ENCODE results near the gene AKAP14.
"Not testable (repeated sequence)": the region's sequence is repeated elsewhere in the genome, so short reads cannot be mapped to it uniquely, and the experiment has no call there.

Gene AKAP14

GRCh38 chrX:119922391-119922790 is 26.7 kb downstream of the AKAP14 start:
- DNase-seq (ENCODE audit: low read depth): not testable (repeated sequence)

GRCh38 chrX:119935215-119935874 is 39.7 kb downstream of the AKAP14 start:
- DNase-seq (ENCODE audit: low read depth): no peak

GRCh38 chrX:119941336-119941735 is 45.6 kb downstream of the AKAP14 start:
- no peak for DNase-seq (ENCODE audit: low read depth)

- DNase-seq (ENCODE audit: low read depth): no peak
Observed at GRCh38 chrX:119942173-119942819, 46.6 kb downstream of the AKAP14 start.

- no peak for DNase-seq (ENCODE audit: low read depth)
Observed at GRCh38 chrX:119942831-119943184, 47.1 kb downstream of the AKAP14 start.

- peak; percentile 67 for DNase-seq (ENCODE audit: low read depth)
Observed at GRCh38 chrX:119943185-119943988, 47.7 kb downstream of the AKAP14 start, which contains the start of gene NKAP. NKAP (minus strand) TSS chrX:119943751; CDS start chrX:119943605, 146 bp downstream.

- no peak for DNase-seq (ENCODE audit: low read depth)
Observed at GRCh38 chrX:119945481-119945880, 49.8 kb downstream of the AKAP14 start.

- DNase-seq (ENCODE audit: low read depth): no peak
Observed at GRCh38 chrX:119948381-119948780, 52.7 kb downstream of the AKAP14 start.

GRCh38 chrX:119954374-119954773 is 58.7 kb downstream of the AKAP14 start:
- no peak for DNase-seq (ENCODE audit: low read depth)

GRCh38 chrX:119955807-119956570 is 60.3 kb downstream of the AKAP14 start:
- peak; percentile 2 for DNase-seq (ENCODE audit: low read depth)

- no peak for DNase-seq (ENCODE audit: low read depth)
Observed at GRCh38 chrX:119960625-119961024, 64.9 kb downstream of the AKAP14 start.

GRCh38 chrX:119966837-119967236 is 71.1 kb downstream of the AKAP14 start:
- not testable (repeated sequence) for DNase-seq (ENCODE audit: low read depth)

Data from stimulated activated CD8-positive, alpha-beta memory T cell treated with anti-CD3 and anti-CD28 coated beads, Interleukin-7, amount 100 ng/mL, for 24 hours (primary cell).